HG03280 (cell line): ENCODE measurements around the gene INHA.
A peak's percentile ranks its signal among the peaks of the same experiment; 100 is the strongest.

ENCODE experiments used
- ATAC-seq: cut with Tn5 transposase; IDR thresholded peaks from one replicate; pipeline ENCODE4 v1.9.1; 2021; ENCODE audit warnings: mild to moderate bottlenecking, moderate library complexity; ENCODE audit not compliant: unreplicated experiment

Gene INHA

DNA sequence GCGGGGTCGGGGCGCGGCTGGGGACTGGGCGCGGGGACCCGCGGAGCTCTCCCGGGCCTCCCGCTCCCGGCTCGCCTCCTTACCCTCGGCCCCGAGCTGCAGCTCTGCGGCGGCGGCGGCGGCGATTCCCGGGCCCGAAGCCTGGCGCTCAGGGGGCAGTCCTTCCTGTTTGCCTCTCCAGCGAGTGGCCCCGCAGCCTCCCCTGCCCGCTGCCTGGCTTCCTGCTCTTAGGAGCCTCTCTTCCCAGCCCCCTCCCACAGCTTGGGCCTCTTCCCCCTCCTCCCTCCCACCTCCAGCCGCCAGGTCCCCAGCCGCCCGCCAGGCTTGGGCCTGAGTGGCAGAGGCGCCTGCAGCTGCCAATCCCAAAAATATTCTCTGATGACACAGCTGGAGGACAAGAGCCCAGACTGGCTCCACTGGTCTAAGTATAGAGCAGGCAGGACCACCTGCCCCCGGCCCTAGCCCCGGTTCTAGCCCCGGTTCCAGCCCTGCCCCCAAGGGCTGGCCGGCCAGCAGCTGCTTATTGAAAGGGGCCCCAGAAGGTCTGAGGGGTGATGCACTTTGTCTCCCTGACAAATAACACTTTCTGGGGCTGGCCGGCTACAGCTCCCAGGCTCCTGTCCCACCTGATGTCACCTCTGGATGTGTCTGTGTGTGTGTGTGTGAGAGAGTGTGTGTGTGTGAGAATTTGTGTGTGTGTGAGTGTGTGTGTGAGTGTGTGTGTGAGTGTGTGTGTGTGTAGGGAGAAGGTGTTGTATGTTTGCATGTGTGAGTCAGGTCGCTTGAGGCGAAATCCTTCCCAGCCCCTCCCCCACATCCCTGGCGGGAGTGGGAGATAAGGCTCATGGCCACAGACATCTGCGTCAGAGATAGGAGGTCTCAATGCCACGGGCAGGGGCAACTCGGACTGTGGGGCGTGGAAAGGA is 536 bp upstream of the INHA start, which contains the start of gene OBSL1:
OBSL1 (minus strand) TSS at position 229 of the 926 bp plus-strand sequence. CDS start 307 bp downstream, outside the sequence.
- ATAC-seq, result no peak

DNA sequence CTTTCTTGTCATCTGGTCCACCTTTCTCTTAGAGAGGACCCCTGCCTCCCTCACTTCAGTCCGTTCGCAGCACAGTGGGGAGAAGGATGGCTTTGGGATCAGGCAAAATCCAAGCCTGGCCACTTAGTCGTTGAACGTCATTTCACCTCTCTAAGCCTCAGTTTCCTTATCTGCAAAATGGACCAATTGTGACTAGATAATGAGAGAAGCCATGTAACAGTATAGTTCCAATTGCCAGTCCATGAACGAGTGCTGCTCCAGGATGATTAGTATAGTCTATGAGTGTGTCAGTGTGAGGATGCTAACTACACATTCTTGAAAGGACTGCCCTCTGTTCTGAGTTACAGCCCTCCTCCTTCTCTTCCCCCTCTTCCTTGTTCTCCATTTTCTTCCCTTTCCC is 1.1 kb downstream of the INHA start:
- ATAC-seq, result no peak

DNA sequence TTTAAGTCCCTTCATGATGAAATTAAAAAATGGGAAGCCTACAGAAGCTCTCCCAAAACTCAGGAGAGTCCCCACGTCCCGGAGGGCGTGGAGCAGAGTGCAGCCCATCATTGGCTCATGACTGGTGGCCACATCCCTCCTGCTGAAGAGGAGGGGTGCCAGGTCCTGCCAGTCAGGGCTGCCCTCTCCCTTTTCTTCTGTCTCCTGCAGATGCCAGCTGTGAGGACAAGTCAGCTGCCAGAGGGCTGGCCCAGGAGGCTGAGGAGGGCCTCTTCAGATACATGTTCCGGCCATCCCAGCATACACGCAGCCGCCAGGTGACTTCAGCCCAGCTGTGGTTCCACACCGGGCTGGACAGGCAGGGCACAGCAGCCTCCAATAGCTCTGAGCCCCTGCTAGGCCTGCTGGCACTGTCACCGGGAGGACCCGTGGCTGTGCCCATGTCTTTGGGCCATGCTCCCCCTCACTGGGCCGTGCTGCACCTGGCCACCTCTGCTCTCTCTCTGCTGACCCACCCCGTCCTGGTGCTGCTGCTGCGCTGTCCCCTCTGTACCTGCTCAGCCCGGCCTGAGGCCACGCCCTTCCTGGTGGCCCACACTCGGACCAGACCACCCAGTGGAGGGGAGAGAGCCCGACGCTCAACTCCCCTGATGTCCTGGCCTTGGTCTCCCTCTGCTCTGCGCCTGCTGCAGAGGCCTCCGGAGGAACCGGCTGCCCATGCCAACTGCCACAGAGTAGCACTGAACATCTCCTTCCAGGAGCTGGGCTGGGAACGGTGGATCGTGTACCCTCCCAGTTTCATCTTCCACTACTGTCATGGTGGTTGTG is 2.6 kb downstream of the INHA start:
- ATAC-seq, result no peak

DNA sequence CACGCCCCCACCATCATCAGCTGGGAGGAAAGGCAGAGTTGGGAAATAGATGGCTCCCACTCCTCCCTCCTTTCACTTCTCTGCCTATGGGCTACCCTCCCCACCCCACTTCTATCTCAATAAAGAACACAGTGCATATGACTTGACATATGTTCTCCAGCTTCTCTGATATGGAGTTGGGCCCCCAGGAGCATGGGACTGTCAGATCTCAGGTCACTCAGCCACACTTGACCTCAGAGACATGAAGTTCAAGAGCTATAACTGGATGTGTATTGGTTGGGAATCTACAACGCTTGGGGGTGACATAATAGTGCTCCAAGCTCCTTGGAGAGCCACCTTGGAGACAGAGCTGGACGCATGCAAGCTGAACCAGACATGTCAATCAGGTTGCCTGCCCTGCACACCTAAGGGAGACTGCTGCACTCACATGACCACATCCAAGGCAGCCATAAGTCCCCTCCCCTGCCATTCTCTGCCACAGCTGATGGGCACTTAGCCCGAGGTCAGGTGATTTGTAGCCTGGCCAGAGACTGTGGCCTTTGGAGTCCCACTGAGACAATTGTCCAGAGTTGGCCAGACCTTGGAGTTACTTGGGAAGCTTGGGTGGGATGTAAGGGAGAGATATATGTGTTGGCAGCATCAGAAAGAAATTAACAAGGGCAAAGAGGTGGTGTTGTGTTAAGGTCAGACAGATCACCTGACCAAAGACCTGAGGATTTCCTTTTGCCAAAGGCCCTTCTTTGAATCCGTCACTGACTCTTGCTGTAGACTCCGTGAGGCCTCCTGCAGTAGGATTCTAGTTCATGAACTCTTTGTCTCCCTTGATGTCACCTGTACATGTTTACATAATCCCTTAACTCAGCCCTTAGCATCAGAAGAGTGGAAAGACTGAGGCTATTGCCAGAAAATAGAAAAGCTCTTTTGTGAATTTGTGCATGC is 3.7 kb downstream of the INHA start:
- ATAC-seq, result no peak

DNA sequence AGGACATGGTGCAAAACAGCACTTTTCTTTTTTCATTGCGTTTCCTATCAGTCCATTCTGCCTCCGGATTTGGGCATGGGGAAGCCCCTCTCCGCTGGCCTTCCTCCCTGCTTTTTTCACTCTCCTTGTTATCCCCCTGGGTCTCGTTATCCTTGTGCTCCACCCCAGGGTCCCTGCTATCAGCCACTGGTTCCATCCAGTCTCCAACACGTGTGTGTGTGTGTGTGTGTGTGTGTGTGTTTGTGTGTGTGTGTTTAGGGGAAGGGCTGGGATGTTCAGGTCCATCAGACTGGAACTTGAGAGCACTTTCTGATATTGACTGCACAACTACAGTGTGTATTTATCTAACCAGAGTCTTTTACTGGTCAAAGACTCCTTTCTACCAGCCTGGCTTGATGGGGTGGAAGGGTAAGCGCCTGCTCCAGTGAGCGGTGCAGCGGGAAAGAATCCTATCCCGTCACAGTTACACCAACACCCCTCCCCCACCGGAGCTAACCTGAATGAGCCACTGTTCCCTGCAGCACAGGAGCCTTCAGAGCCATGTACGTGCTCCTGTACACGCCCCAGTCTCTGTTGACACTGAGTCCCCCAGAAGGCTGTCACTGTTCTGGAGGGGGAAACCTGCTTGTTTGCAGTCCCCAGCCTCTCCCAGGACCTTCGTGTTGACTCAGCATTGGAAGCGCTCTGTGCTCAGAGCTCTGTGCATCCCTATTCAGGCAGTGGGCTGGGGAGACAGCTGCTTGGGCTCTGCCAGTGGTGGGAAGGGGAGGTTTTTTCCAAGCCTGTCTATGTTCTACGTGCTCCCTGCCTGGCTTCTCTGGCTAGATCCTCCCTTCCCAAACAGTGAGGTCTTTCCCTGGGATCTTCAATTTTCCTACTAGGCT is 4.6 kb downstream of the INHA start:
- no peak for ATAC-seq

DNA sequence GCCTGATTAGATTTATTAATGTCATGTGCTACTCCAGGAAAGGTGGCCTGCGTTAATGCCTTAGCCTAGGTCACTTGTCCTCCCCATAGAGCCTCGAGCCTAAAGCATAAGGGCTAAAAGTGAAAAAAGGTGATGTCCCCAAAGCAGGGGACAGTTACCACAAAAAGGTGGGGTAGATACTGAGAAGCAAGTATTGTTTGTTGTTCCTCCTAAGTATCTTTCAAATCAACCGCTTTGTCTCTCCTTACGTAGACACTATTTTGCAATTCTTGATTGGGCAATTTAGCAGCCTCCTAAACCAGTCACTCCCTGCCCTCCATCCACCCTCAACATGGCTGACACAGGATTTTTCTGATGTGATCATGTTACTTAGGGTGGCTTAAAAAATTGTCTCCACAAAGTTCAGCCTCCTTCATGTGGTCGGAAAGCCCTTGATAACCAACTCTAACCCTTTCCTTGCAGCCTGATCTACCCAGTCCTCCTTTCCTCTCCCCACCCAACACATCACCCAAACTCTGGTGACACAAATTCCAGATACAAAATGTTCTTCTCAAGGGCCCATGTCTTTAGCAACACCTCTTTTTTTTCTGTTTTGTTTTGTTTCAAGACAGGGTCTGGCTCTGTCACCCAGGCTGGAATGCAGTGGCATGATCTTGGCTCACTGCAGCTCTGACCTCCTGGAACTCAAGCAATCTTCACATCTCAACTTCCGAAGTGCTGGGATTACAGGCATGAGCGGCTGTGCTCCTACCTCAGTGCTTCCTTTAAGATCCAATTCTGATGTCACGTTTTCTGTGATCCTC is 6.9 kb downstream of the INHA start:
- ATAC-seq, result no peak

DNA sequence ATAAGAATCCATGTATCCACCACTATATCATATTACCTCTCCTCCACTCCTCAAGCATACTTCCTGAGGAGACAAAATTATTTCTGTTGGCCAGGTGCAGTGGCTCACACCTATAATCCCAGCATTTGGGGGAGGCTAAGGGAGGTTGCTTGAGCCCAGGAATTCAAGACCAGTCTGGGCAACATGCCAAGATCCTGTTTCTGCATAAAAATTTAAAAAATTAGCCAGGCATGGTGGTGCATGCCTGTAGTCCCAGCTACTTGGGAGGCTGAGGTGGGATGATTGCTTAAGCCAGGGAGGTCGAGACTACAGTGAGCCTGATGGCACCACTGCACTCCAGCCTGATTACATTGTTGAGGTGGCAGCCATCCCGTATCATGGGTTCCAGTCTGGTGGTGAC is 9.2 kb downstream of the INHA start:
- ATAC-seq, result no peak

DNA sequence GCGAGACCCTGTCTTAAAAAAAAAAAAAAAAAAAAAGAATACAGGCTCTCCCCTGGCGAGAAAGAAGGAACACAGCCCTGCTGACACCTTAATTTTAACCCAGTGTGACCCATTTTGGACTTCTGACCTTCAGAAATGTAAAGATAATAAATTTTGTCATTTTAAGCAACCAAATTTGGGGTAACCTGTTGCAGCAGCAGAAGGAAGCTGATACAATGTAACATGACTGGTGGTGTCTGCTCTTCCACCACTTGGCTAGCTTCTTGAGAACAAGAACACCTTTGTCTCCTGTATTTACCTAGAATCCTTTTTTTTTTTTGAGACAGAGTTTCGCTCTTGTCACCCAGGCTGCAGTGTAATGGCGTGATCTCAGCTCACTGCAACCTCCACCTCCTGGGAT is 19.0 kb downstream of the INHA start:
- ATAC-seq, result no peak

DNA sequence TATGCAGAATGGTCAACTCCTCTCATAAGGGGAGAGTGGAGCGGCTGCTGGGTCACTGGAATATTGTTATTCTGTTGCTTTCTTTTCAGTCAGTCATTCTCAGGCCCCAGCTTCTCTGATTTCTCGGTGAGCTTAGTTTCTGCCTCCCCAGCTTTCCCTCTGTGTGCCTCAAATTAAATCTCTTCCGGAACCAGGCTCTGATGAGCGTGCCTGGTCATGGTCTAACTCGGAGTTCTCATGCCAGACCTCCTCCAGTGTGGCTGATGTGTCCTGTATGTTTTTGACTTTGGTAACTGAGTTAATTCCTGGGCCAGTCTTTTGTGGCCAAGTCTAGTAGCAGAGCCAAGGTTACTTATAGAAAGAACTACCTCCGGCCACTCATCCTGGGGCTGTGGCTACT is 20.6 kb downstream of the INHA start:
- ATAC-seq, result no peak

DNA sequence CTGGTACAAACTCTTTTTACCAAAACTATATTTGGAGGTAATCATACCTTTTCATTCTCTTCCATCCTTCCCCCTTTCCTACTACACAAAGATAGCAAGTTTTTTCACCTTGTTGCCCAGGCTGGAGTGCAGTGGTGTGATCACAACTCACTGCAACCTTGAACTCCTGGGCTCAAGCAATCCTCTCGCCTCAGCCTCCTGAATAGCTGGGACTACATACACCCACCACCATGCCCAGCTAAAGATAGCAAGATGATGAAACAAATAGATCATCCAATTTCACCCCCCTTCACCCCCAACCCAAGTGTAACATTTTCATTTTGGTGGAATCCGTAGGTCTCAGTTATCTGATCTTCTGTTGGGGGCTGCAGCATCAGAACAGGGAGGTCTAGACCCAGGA is 21.0 kb downstream of the INHA start:
- ATAC-seq, result no peak

DNA sequence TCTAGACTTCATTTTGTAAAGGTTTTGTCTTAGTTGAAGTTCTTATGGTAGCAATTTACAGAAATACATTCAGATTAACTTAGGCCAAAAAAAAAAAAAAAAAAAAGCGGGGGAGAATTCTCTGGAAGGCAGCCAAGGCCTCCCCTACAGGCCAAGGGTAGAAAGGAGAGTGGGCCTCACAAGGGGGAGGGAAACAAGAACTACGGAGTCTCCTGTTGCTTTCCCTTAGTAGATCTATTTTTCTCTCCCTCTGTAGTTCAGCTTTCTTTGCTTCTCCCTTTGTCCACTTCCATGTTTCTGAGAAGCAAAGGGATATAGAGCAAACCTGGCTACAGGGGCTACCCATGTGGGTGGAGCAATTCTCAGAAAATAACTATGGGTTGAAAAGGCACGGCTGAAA is 23.1 kb downstream of the INHA start:
- ATAC-seq, result no peak

DNA sequence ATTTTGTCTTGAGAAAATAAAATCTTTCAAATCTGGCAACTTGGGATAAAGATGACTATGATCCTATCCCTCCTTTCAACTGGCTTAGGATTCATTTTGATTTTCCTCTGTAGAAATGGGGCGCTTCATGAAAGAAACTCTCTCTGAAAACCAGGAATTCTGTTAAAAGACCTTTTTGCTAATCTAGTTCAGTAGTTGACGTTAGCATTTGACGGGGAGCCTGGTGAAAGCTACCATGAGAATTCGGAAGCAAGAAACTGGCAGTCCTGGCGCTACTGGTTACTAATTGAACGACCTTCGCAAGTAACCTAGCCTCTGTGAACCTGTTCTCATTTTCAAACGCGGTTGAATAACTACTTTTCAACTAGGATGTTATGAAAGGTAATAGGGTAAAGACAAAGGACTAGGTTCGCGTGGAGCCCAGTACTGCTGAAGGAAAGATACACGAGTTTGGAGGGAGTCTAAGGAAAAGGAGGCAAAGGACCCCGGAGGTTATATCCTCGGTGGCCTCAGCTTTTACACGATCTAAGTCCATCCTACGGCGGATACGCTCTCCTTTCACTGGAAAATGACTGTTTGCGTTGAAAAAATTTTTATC is 24.9 kb downstream of the INHA start:
- peak; percentile 1 for ATAC-seq

DNA sequence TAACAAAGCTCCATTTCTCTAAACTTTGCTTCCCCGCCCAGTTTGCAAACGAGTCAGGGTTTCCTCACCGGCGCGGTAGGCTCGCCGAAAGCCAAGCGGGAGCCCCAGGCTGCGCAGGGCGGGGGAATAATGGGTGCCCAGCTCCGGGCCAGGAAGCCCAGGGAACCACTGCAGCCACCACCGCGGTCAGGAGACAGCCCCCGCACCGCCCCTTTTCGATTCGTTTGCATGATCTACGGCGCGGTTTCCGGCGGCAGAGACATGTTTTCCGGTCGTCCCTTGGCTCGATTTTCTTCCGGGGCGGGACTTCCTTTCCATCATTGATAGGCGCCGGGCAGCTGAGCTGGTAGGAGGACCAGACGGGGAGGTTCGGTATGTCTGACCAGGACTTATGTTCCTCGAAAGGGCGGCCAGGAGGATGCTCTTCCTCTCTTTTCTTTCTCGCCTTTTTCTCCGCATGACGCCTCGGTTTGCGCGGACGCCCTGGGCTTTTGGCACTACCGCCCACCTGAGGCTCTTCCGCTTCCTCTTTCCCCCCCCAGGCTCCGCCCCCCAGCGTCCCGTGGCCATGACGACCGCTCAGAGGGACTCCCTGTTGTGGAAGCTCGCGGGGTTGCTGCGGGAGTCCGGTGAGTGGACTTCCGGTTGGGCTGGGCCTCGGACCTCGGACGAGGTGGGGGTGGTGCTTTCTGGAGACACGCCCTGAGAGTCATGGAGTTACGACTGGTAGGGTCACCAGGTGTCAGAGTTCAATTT is 25.6 kb downstream of the INHA start, which contains the start of gene STK11IP:
STK11IP (plus strand) TSS at position 306 of the 756 bp plus-strand sequence; CDS start at position 569, 263 bp downstream.
- peak; percentile 90 for ATAC-seq

DNA sequence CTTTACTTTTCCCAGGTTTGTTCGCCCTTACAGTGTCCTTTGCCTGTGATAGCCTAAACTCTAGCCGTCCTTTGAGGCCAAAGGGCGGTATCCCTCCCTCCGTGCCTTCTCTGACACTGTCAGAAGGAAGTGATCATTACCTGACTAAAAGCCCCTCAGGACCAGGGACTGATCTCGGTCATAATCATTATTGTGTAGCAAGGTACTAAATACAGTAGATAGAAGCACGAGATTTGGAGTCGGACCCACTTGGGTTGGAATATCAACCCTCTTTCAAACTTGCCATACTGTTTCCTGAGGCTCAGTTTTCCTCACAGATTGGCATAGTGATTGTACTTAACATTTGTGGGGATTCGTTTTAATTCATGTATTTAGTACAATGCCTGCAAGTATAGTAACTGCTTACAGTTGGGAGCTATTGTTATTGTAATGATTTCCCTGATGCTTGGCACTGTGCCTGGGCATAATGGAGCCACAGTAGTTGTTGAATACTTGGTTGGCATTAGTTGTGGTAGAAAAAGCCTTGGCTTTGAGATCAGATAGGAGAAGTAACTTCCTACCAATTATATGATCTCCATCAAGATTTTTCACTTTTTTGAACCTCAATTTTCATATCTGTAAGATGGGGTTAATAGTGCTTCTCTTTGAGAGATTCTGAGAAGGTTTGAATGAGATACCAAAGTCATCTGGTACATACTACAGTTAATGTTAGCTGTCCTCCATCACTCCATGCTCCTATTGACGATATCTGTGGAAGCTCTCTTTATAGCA is 26.4 kb downstream of the INHA start:
- no peak for ATAC-seq

DNA sequence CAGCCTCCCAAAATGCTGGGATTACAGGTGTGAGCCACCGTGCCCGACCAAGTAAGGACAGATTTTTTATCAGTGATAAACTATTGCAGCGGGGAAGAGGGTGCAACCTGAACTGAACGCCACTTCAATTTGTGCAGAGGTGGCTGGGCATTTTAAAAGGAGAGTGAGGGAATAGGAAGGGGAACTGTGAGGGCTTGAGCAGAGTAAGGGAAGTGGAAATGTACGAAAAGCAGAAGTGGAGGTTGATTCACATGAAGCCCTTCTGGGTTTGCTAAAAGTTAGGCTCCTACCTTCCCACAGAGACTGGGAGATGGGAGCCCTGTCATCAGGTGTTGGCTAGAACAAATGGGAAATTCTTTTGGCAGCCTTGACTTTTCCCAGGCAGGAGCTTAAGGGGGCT is 31.7 kb downstream of the INHA start:
- ATAC-seq, result no peak

DNA sequence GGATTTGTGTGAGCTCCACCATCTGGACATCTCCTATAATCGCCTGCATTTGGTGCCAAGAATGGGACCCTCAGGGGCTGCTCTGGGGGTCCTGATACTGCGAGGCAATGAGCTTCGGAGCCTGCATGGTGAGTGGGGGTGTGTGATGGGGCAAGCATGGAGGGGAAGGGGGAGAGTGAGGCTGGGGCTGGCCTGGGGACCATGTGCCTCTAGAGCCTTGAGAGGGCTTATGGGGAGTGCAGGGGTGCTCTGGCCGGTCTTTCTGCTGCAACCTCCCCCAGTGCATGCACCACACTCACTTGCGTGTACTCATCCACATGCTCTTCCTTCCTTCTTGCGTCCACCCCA is 33.5 kb downstream of the INHA start:
- no peak for ATAC-seq

DNA sequence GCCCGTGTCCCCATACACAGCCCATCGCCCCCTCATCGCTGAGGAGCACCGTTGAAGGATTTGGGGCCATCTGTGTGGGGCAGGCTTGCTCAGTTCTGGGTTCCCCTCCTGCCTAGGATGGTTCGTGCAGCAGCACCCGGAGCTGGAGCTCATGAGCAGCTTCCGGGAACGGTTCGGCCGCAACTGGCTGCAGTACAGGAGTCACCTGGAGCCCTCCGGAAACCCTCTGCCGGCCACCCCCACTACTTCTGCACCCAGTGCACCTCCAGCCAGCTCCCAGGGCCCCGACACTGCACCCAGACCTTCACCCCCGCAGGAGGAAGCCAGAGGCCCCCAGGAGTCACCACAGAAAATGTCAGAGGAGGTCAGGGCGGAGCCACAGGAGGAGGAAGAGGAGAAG is 35.8 kb downstream of the INHA start:
- no peak for ATAC-seq
